ENCODE data around the gene OTULIN.

DNA sequence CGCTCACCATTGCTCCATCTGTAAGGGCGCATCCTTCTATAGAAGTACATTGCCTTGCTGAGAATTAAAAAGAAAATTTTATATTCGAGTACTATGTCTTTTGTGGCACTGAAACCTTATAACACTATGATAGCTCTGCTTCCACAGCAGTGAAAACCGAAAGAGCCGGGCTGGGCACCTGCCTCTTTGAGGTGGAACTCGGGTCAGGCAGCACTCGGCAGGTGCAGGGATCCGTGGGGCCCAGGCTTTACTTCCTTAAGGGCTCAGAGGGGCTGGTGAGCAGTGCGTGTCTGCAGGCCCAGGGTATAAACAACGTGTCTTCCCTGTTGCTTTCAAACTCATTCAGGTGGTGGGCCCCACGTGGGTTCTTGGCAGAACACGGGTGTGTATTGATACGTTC lies 69.9 kb downstream of the OTULIN start:
- TF ChIP-seq, protein P1, sequence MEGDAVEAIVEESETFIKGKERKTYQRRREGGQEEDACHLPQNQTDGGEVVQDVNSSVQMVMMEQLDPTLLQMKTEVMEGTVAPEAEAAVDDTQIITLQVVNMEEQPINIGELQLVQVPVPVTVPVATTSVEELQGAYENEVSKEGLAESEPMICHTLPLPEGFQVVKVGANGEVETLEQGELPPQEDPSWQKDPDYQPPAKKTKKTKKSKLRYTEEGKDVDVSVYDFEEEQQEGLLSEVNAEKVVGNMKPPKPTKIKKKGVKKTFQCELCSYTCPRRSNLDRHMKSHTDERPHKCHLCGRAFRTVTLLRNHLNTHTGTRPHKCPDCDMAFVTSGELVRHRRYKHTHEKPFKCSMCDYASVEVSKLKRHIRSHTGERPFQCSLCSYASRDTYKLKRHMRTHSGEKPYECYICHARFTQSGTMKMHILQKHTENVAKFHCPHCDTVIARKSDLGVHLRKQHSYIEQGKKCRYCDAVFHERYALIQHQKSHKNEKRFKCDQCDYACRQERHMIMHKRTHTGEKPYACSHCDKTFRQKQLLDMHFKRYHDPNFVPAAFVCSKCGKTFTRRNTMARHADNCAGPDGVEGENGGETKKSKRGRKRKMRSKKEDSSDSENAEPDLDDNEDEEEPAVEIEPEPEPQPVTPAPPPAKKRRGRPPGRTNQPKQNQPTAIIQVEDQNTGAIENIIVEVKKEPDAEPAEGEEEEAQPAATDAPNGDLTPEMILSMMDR (IDR thresholded peaks at IDR 0.05; ENCODE audit: low read depth, low read length, poor library complexity, severe bottlenecking): no peak
- no peak for TF ChIP-seq EZH2phosphoT487 (IDR thresholded peaks at IDR 0.05; ENCODE audit: borderline replicate concordance, low read length)

Data from DOHH2 (cell line).